ENCODE measurements around the gene TOP3A. TPM values are rescaled to one million over a fixed set of nuclear protein-coding genes. Genes with fewer than 3 reads are reported as not detected.
"Not testable (repeated sequence)": the region's sequence is repeated elsewhere in the genome, so short reads cannot be mapped to it uniquely, and the experiment has no call there.

Gene TOP3A
- total and polyA plus RNA-seq, 2 donors (not counting 1 experiment from before 2014, with no cell fraction given) = 13.4 to 55.8 TPM

- H3K4me1 ChIP-seq (ENCODE audit: control insufficient read depth in 2 of 2, insufficient read depth in 2 of 2, low read length in 2 of 2) = no peaks in the 10 kb centered on the region
- ATAC-seq (ENCODE audit: low read depth) (no peak), DNase-seq (no peak)
- no peaks in the 10 kb centered on the region for H3K9me3 ChIP-seq (ENCODE audit: control extremely low read depth in 1 of 3, control insufficient read depth in 2 of 3, insufficient read depth in 1 of 3, low read length in 2 of 3)
- ChIA-PET POLR2A (no interaction called here), CTCF (no interaction called here)
- WGBS (ENCODE audit: insufficient coverage) = 99% methylated on average over 13 of the region's 13 CpGs
- H3K79me2 ChIP-seq (ENCODE audit: control insufficient read depth, insufficient read depth, low read length) = no peaks in the 10 kb centered on the region
- no peak overlapping the region for H3K4me3 ChIP-seq (ENCODE audit: control extremely low read depth in 1 of 5, extremely low read depth in 1 of 5, insufficient read depth in 1 of 5, low read depth in 2 of 5, low read length in 4 of 5)
- Mint-ChIP-seq H3K4me3 (no peak overlapping the region), H3K27ac (no peak overlapping the region), H3K27me3 (no peaks in the 10 kb centered on the region), H3K4me1 (no peaks in the 10 kb centered on the region), H3K9me3 (ENCODE audit: insufficient read depth) (no peaks in the 10 kb centered on the region)
- no peak overlapping the region for H3K27ac ChIP-seq (ENCODE audit: low read length in 2 of 2)
- no peaks in the 10 kb centered on the region for H3K27me3 ChIP-seq (replicated peaks in 1 of 4; ENCODE audit: control extremely low read depth in 1 of 4, control insufficient read depth in 3 of 4, insufficient read depth in 4 of 4, low read length in 3 of 4)
- intact Hi-C loops (cut with micrococcal nuclease) = no loop called here
- H3K4me2 ChIP-seq (replicated peaks; ENCODE audit: low read depth, low read length, poor library complexity, severe bottlenecking) = no peak overlapping the region
- H2AFZ ChIP-seq (ENCODE audit: insufficient read depth, low read depth, low read length, poor library complexity, severe bottlenecking) = no peak overlapping the region
- no peak for TF ChIP-seq CTCF (IDR thresholded peaks at IDR 0.05)
- no peak for TF ChIP-seq EZH2 (IDR thresholded peaks at IDR 0.05; ENCODE audit: borderline replicate concordance, insufficient read depth, low read depth, low read length, poor library complexity, severe bottlenecking)
- no peak overlapping the region for H3K9ac ChIP-seq (ENCODE audit: low read length)
- H3K36me3 ChIP-seq (replicated peaks in 1 of 2; ENCODE audit: control extremely low read depth in 1 of 2, control insufficient read depth in 1 of 2, extremely low read depth in 1 of 2, insufficient read depth in 2 of 2, low read length in 1 of 2) = peaks cover 0 to 27% of the 10 kb centered on the region in 2 experiments
- H4K20me1 ChIP-seq (ENCODE audit: control insufficient read depth, insufficient read depth, low read length, poor library complexity, severe bottlenecking) = no peaks in the 10 kb centered on the region
These were observed 25.1 kb upstream of the TOP3A start for GRCh38 chr17:18339933-18340332.

- WGBS (ENCODE audit: insufficient coverage) = 99% methylated on average over 20 of the region's 25 CpGs
- H3K27ac ChIP-seq (ENCODE audit: low read length in 2 of 2); ATAC-seq (ENCODE audit: low read depth); POLR2A ChIA-PET; H3K4me2 ChIP-seq (replicated peaks; ENCODE audit: low read depth, low read length, poor library complexity, severe bottlenecking); H3K27me3 ChIP-seq (replicated peaks in 1 of 4; ENCODE audit: control extremely low read depth in 1 of 4, control insufficient read depth in 3 of 4, insufficient read depth in 4 of 4, low read length in 3 of 4); H3K9ac ChIP-seq (ENCODE audit: low read length); H3K4me1 ChIP-seq (ENCODE audit: control insufficient read depth in 2 of 2, insufficient read depth in 2 of 2, low read length in 2 of 2); H3K79me2 ChIP-seq (ENCODE audit: control insufficient read depth, insufficient read depth, low read length); H3K4me3 Mint-ChIP-seq; H3K27ac Mint-ChIP-seq; H3K27me3 Mint-ChIP-seq; H3K4me1 Mint-ChIP-seq; H3K9me3 Mint-ChIP-seq (ENCODE audit: insufficient read depth); H3K9me3 ChIP-seq (ENCODE audit: control extremely low read depth in 1 of 3, control insufficient read depth in 2 of 3, insufficient read depth in 1 of 3, low read length in 2 of 3); H3K4me3 ChIP-seq (ENCODE audit: control extremely low read depth in 1 of 5, extremely low read depth in 1 of 5, insufficient read depth in 1 of 5, low read depth in 2 of 5, low read length in 4 of 5); DNase-seq; intact Hi-C loops (cut with micrococcal nuclease); H4K20me1 ChIP-seq (ENCODE audit: control insufficient read depth, insufficient read depth, low read length, poor library complexity, severe bottlenecking); CTCF ChIA-PET; H2AFZ ChIP-seq (ENCODE audit: insufficient read depth, low read depth, low read length, poor library complexity, severe bottlenecking): not testable (repeated sequence)
- peaks cover 0 to 31% of the 10 kb centered on the region in 2 experiments for H3K36me3 ChIP-seq (replicated peaks in 1 of 2; ENCODE audit: control extremely low read depth in 1 of 2, control insufficient read depth in 1 of 2, extremely low read depth in 1 of 2, insufficient read depth in 2 of 2, low read length in 1 of 2)
These were observed 23.4 kb upstream of the TOP3A start for GRCh38 chr17:18338158-18338557.
